ENCODE results near the gene DBN1. TPM values are rescaled to one million over a fixed set of nuclear protein-coding genes. Genes with fewer than 3 reads are reported as not detected.
A peak's percentile ranks its signal among the peaks of the same experiment; 100 is the strongest.

Gene DBN1
- total and polyA plus RNA-seq, 9 of the 15 experiments (the other 6 are each of a cell fraction or from before 2014, with no cell fraction given), result 0.25 to 87.2 (median 27.9) TPM

GRCh38 chr5:177473443-177474001 lies at the start of gene DBN1 (continued):
- TF ChIP-seq STAT6 (CRISPR knock-in tag; IDR thresholded peaks at IDR 0.05), result no peak
- no peak for TF ChIP-seq SREBF2 (CRISPR knock-in tag; IDR thresholded peaks at IDR 0.05)
- TF ChIP-seq ELF1 (tag; IDR thresholded peaks at IDR 0.05), result no peak
- TF ChIP-seq ZNF280B (CRISPR knock-in tag; IDR thresholded peaks at IDR 0.05), result no peak
- TF ChIP-seq TEAD2 (tag; IDR thresholded peaks at IDR 0.05), result no peak
- TF ChIP-seq RBM34 (IDR thresholded peaks at IDR 0.05; ENCODE audit: borderline replicate concordance, insufficient read depth, low read length), result no peak
- TF ChIP-seq CHCHD3 (CRISPR knock-in tag; IDR thresholded peaks at IDR 0.05), result no peak
- no peak for TF ChIP-seq PREB (CRISPR knock-in tag; IDR thresholded peaks at IDR 0.05)
- TF ChIP-seq ZNF766 (CRISPR knock-in tag; conservative IDR thresholded peaks at IDR 0.05), result no peak
- peak in 1 of 2 experiments; percentile 28; a peak in 1 of 4 replicates for TF ChIP-seq MAZ (CRISPR knock-in tag; conservative IDR thresholded peaks at IDR 0.05 in 1 of 2, IDR thresholded peaks at IDR 0.05 in 1 of 2)
- TF ChIP-seq ZNF740 (CRISPR knock-in tag; IDR thresholded peaks at IDR 0.05), result peak; percentile 37
- TF ChIP-seq ZNF740 (tag; IDR thresholded peaks at IDR 0.05), result no peak
- no peak for TF ChIP-seq RFX7 (CRISPR knock-in tag; IDR thresholded peaks at IDR 0.05)
- no peak for TF ChIP-seq TCF3 (CRISPR knock-in tag; IDR thresholded peaks at IDR 0.05)
- TF ChIP-seq CREB1 (IDR thresholded peaks at IDR 0.05), result no peak
- no peak for TF ChIP-seq CREB1 (CRISPR knock-in tag; IDR thresholded peaks at IDR 0.05)
- peak; percentile 49; the same call in 1 of the 2 replicates for TF ChIP-seq PHF8 (IDR thresholded peaks at IDR 0.05; ENCODE audit: borderline replicate concordance, low read length)
- TF ChIP-seq RBBP5 (IDR thresholded peaks at IDR 0.05; ENCODE audit: borderline replicate concordance, insufficient read depth, low read length, poor library complexity, severe bottlenecking), result peak; percentile 18
- no peak for TF ChIP-seq ETS2 (tag; IDR thresholded peaks at IDR 0.05; ENCODE audit: borderline replicate concordance, poor library complexity, severe bottlenecking)
- no peak for TF ChIP-seq KAT8 (IDR thresholded peaks at IDR 0.05; ENCODE audit: low read depth)
- TF ChIP-seq GABPB1 (CRISPR knock-in tag; IDR thresholded peaks at IDR 0.05), result 0 out of 2 replicates have a peak, but pooled peaks have one; percentile 10
- TF ChIP-seq RNF2 (IDR thresholded peaks at IDR 0.05), result no peak

Measured in K562 (cell line).